Activated CD8-positive, alpha-beta memory T cell treated with anti-CD3 and anti-CD28 coated beads, Interleukin-2, amount 50 U/mL, for 1 hour (primary cell): Measurements from ENCODE around the gene OSBPL1A.

ENCODE experiments used
- DNase-seq: peaks from one replicate; pipeline ENCODE4 v3.0.0-alpha.2; 2020; ENCODE audit errors: extremely low read depth

The OSBPL1A gene

GRCh38 chr18:24397694-24398368, at the start of gene OSBPL1A:
Gene OSBPL1A (minus strand): TSS chr18:24397824. CDS start chr18:24377533, 20,291 bp downstream.
- peak; percentile 31 for DNase-seq

GRCh38 chr18:24446953-24447538, 49.4 kb upstream of the OSBPL1A start:
- no peak for DNase-seq

GRCh38 chr18:24446453-24446852, 48.8 kb upstream of the OSBPL1A start:
- no peak for DNase-seq

GRCh38 chr18:24443870-24444269, 46.2 kb upstream of the OSBPL1A start:
- DNase-seq: no peak

DNA sequence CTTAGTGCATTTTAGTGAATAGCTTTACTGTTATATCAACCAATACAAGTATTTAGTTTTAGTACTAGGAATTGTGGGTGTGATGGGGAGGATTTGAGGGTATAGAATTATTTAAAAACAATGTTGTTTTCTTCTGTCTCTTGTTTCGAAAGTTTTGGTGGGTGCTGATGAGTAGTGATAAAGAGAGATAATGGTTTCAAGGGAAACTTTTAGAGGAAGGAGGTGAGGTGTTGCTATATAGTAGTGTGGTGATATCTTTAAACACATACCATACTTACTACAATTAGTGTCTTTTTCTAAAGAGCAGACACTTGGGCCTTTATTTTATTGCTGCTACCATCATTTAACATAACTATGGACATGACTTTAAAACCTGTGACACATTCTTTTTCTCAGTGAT, 39.3 kb upstream of the OSBPL1A start:
- DNase-seq: no peak

DNA sequence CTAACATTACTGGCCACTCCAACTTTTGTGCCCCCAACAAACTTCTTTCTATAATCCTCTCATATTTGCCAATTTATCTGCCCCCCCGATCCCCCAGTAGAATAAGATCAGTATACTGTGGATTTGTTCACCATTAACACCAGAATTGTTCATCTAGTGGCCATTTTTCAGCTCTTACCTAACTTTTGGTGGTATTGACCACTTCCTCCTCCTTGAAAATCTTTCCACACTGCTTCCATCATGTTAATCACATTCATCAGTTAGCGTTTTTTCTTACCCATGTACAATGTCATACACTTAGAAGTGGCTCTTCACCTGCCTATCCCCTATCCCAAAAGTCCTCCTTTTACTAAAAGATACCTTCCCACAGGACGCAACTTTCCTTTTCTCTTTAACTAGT, 35.0 kb upstream of the OSBPL1A start:
- no peak for DNase-seq

- DNase-seq: no peak
Observed at GRCh38 chr18:24429188-24429587, 31.6 kb upstream of the OSBPL1A start.

- no peak for DNase-seq
Observed at GRCh38 chr18:24428709-24429108, 31.1 kb upstream of the OSBPL1A start.

DNA sequence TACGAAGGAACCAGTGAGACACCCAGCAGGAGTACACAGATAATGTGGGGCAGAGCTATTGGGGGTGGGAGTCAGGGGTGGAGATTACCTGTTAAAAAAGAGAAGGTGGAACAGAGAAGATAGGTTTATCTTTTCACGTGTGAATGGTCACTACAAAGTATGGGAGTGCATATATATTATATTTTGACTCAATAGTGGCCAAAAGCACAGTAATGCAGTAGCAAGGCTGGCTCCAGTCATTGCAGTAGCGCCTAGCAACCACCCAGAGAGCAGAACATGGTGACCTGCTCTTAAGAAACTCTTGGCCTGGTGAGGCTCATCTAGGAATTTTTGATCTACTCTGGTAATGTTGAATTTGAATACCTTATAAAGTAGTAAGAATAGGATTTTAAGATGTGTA, 29.9 kb upstream of the OSBPL1A start:
- no peak for DNase-seq

GRCh38 chr18:24426398-24427294, 29.0 kb upstream of the OSBPL1A start, which contains the start of gene IMPACT:
Gene IMPACT (plus strand): TSS chr18:24426670. CDS start chr18:24426757, 87 bp downstream.
- DNase-seq: peak; percentile 57

GRCh38 chr18:24426073-24426397, 28.4 kb upstream of the OSBPL1A start:
- DNase-seq: no peak

- no peak for DNase-seq
Observed at GRCh38 chr18:24421831-24422230, 24.2 kb upstream of the OSBPL1A start.

DNA sequence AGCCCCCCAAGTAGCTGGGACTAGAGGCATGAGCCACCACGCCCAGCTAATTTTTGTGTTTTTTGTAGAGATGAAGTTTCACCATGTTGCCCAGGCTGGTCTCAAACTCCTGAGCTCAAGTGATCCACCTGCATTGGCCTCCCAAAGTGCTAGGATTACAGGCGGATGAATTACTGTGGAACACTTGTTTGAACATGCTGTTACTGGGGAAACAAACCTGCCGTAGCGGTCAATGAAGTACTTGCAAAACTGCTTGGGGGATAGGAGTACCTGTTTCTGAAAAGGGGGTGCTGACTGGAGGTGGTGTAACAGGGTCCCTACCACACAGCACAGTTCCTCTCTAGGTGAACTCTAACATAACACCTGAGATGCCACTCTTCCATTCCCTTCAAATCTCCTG, 22.9 kb upstream of the OSBPL1A start:
- no peak for DNase-seq

DNA sequence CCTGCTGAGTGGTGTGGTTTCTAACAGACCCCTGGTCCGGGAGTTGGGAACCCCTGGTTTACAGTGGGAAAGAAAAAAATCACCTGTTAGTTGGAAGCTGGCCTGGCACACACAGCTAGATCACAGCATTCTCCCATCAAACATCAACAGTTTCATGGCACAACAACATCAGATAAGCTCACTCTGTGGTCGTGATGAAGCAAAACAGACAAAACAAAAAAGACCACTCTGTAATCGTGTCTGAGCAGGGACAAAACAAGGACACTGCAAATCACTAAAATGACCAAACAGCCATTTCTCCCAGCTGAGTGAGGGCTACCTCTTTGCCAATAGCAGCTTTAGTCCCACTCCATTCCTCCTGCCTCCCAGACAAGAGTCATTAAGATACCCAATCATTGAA, 19.9 kb upstream of the OSBPL1A start:
- DNase-seq: no peak

- DNase-seq: no peak
Observed at GRCh38 chr18:24414349-24415003, 16.9 kb upstream of the OSBPL1A start.

- no peak for DNase-seq
Observed at GRCh38 chr18:24413148-24413547, 15.5 kb upstream of the OSBPL1A start.

GRCh38 chr18:24408496-24408895, 10.9 kb upstream of the OSBPL1A start:
- DNase-seq: no peak

- DNase-seq: no peak
Observed at GRCh38 chr18:24404591-24404990, 7.0 kb upstream of the OSBPL1A start.

DNA sequence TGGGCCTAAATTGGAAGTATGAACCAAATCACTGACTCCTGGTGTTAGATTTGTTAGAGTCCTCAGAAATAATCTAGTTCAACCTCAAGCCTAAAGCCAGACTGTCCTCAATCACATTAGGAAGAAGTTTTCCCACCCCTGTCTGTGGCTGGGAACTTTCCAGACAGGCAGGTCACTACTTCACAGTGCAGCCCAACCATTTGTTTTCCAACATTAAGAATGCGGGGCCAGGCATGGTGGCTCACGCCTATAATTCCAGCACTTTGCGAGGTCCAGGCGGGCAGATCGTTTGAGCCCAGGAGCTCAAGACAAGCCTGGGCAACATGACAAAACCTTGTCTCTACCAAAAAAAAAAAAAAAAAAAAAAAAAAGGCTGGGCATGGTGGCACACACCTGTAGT, 5.5 kb upstream of the OSBPL1A start:
- no peak for DNase-seq

GRCh38 chr18:24402209-24402785, 4.7 kb upstream of the OSBPL1A start:
- no peak for DNase-seq

DNA sequence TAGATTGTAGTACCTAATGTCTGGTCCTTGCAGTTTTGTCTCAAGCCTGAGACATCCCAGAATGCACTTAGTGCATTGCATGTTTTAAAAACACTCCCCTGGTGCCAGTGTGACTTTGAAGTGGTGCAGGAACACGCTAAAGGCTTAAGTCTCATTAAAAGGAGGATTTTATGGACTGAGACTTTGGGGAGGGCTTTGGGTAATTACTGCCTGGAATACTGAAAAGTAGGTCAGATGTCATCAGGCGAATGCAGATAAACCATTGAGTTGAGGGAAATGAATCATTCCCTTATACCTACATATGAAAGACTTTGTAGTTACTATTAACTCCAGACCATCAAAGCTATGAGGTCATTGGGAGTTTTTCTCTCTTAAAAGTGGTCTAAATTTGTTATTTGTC, 3.0 kb upstream of the OSBPL1A start:
- DNase-seq: no peak

DNA sequence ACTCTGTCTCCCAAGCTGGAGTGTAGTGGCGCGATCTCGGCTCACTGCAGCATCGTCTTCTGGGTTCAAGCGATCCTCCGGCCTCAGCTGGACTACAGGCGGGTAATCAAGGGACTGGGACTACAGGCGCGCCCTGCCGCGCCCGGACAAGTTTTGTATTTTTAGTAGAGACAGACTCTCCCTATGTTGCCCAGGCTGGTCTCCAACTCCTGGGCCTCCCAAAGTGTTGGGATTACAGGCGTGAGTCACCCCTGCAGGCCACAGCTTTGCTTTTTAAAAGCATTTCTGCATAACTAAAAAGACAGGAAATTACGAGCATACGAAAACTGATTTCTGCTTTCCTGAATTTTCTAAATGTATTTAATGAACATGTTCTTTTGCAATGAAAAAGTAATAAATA, 916 bp upstream of the OSBPL1A start:
- no peak for DNase-seq
